ENCODE results near the gene CCNYL1.
"Not testable (repeated sequence)": the region's sequence is repeated elsewhere in the genome, so short reads cannot be mapped to it uniquely, and the experiment has no call there.

The CCNYL1 gene

DNA sequence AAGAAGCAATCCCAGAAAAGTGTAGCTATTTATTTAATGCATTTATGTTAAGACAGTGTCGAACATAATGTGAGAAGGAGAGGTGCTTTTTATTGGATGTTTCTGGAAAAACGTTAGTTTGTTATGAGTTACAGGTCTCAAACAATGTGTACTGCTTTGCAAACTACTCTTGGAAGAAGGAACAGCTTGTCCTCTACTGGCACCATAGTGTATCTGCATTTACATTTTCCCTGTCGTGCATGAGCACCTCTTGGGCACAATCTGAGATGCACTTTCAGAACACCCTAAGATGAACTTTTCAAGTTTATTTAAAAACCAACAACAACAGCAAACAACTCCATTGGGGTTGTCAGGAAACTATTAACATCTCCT, 22.8 kb downstream of the CCNYL1 start:
- no peak for DNase-seq (ENCODE audit: extremely low read depth in 1 of 2, low read depth in 1 of 2)

DNA sequence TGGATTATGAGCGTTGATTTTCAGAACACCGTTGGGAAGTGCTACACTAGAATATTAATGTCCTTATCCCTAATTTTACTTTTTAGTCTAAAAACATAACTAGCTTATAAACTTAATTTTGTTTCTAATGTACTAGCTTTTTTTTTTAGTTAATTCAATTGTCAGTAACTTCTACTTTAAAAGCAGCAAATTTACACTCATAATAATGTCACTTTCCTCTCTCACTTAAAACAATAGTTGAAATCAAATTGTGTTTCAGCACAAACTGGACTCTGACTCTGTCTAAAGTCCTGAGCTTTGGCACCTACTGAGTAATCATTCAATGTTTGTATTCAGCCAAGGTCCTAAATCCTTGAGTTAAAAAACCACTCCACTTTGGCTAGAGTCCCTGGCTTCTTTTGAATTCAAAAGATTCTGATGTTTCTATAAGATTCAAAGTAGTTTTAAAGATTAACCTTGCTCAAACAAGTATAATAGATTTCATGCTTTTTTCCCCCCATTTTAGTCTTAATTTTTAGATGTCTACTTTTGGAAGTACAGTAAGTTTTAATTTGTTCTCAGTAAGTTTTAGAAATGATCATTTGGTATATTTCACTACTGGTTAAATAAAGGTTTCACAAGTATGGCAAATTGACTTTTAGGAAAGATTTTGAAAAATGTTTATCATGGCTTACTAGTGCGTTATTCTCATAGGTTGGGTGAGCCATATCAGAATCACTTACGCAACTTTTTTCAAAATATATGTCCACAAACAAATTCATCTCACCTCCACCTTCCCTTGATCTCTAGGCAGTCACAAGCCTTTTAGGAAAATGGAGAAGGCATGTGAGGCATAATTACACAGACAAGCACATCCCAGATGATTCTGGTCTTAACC, 23.4 kb downstream of the CCNYL1 start:
- no peak for DNase-seq (ENCODE audit: extremely low read depth in 1 of 2, low read depth in 1 of 2)

DNA sequence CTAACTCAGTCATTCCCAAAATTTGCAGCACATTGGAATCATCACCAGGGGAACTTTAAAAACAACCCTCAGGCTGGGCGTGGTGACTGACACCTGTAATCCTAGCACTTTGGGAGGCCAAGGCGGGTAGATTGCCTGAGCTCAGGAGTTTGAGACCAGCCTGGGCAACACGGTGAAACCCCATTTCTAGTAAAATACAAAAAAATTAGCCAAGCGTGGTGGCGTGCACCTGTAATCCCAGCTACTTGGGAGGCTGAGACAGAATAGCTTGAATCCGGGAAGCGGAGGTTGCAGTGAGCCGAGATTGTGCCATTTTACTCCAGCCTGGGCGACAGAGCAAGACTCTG, 24.0 kb downstream of the CCNYL1 start:
- not testable (repeated sequence) for DNase-seq (ENCODE audit: extremely low read depth in 1 of 2, low read depth in 1 of 2)

DNA sequence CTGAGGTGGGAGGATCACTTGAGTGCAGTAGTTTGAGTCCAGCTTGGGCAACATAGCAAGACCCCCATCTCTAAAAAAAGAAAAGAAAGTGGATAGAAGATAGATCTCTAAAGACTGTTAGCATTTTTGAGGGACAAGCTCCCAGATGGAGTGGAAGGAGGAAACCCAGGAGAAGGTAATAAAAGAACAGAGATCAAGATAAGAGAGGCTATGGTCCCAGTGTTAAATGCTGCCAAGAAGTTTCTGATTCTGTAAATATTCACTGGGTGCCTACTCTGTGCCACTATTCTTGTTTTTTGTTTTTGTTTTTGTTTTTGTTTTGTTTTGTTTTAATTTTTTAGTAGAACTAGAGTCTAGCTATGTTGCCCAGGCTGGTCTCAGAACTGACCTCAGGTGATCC, 32.1 kb downstream of the CCNYL1 start:
- DNase-seq (ENCODE audit: extremely low read depth in 1 of 2, low read depth in 1 of 2) = no peak

DNA sequence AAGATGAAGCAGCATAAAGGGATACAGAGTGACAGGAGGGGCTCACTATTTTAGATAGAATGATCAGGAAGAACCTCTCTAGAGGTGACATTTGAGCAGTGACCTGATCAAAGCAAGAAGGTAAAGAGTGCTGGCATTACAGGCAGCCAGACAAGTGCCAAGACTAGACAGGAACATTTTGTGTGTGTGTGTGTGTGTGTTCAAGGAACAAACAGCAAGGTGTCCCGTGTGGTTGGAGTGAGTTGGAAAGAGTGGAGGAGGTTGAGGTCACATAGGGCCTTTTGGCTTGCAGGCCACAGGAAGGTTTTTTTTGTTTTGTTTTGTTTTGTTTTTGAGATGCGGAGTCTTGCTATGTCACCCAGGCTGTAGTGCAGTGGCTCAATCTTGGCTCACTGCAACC, 32.6 kb downstream of the CCNYL1 start:
- DNase-seq (ENCODE audit: extremely low read depth in 1 of 2, low read depth in 1 of 2) = no peak

DNA sequence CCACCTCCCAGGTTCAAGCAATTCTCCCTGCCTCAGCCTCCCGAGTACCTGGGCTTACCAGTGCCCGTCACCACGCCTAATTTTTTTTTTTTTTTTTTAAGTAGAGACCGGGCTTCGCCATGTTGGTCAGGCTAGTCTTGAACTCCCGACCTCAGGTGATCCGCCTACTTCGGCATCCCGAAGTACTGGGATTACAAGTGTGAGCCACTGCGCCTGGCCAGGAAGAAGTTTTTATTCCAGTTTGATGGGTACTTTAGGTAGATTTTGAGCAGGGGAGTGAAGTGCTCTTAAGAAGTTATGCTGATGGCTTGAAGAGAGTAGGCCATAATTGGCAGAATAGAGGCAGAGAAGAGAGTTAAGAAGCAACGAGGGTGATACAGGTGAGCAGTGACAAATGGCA, 33.0 kb downstream of the CCNYL1 start:
- no peak for DNase-seq (ENCODE audit: extremely low read depth in 1 of 2, low read depth in 1 of 2)

DNA sequence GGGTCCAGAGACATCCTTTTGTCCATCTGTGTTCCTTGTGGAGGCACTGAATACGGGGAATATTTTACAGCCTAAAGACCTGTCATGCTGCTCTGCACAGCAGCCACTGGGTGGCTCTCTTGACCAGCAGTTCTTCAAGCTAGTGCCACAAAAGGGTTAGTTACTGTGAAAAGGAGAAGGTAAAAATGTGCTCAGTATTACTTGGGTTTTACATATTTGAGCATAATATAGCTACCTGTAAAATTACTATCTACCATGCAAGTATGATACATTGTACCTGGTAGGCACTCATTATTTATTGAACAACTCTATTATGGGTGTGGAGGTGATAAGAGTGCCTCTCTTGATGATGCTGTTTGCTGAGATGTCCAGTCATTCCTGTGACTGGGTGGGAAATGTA, 34.7 kb downstream of the CCNYL1 start:
- no peak for DNase-seq (ENCODE audit: extremely low read depth in 1 of 2, low read depth in 1 of 2)

DNA sequence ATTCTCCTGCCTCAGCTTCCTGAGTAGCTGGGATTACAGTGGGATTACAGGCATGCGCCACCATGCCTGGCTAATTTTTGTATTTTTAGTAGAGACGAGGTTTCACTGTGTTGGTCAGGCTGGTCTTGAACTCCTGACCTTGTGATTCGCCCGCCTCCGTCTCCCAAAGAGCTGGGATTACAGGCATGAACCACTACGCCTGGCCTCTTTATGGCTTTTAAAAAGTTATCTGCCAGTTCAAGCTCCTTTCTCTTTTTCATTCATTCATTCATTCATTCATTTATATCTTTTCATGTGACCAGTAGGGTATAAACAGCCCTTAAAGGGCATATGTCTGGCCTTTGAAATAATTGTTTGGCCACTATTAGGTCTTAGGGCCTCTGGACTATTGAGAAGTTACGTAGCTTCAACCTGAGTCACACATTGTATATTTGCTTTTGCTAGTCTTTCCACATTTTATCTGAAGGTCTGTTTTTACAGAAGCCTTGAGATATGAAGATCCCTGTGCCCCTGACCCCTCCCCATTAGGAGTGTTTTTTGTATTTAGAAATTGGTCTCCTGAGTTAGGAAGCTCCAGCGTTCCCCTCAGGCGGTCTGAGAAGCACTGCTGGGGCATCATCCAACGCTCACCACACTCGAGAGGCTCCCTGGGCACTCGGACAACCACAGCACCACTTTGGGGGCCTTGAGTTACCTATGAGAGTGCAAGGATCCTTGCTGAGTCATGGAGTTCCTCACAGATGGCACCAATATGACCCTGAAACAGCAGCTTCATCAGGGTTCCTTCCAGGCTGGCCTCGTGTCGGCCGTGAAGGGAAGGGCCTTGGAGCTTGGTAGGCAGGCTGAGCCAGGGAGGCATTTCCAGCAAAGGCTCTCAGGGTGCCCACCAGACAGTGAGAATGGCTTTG, 36.5 kb downstream of the CCNYL1 start:
- DNase-seq (ENCODE audit: extremely low read depth in 1 of 2, low read depth in 1 of 2) = no peak

DNA sequence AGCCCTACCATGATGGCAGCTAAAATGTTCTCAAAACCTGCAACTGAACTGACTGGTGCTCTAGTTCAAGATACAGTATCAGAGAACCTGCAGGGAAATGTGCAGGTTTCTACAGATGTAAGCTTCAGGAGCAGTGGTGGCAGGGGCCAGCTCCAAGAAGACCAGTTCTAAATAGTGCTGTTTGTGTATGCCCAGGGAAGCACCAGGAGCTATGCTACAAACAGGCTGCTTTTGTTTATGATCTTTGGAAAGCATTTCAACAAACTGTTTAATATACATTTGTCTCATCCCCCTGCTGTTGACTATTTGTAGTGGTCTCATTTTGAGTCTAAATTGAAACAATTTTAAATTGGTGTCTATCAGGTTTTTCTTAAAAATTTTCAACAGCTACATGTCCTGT, 37.6 kb downstream of the CCNYL1 start:
- no peak for DNase-seq (ENCODE audit: extremely low read depth in 1 of 2, low read depth in 1 of 2)

DNA sequence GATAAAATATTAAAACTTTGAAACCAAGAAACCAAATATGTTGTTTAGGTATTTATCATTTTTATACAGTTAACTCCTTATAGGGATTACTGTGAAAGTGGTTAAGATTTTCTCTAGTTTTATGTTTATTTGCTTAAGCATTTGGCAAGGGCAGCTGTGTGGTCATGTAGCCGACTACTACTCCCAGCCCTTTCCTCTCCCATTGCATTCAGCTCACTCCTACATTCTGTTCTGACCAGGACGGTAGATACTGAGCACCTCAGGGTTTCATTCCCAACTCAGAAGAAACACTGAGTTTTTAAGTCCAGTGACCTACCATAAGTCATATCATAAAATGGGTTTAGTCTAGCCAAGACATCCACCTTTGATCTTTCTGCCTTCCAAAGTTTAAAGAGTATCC, 38.4 kb downstream of the CCNYL1 start:
- DNase-seq (ENCODE audit: extremely low read depth in 1 of 2, low read depth in 1 of 2) = no peak

DNA sequence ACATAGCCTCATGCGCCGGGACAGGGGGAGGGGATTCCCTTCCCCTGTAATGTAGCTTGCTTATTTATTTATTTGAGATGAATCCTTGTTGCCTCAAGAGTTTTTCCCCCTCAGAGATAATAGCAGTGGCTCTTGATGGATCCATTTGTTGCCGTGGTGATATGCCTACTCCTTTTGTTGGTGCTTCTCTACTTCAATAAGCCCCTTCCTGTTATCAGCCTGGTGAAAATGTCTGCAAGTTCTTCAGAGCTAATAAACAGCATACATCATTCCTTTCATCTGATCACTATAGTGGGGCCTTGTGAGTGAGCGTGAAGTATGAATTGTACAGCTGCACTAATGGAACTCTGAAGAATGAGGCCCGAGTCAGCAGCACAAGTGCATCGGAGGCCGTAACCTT, 38.9 kb downstream of the CCNYL1 start:
- DNase-seq (ENCODE audit: extremely low read depth in 1 of 2, low read depth in 1 of 2) = no peak

DNA sequence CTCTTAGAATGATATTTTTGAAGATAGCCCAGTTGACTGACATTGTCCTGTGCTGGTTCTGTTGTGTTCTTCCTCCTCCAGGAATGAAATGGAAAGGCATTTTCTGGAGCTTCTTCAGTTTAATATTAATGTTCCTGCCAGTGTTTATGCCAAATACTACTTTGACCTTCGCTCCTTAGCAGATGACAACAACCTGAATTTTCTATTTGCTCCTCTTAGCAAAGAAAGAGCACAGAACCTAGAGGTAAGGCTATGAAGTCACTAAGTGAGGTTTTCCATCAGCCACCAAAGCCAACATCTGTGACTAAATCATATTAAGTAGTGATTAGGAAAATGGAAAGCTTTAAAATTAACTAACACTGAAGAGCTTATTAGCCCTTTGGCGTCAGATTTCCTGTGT, 39.4 kb downstream of the CCNYL1 start:
- no peak for DNase-seq (ENCODE audit: extremely low read depth in 1 of 2, low read depth in 1 of 2)

DNA sequence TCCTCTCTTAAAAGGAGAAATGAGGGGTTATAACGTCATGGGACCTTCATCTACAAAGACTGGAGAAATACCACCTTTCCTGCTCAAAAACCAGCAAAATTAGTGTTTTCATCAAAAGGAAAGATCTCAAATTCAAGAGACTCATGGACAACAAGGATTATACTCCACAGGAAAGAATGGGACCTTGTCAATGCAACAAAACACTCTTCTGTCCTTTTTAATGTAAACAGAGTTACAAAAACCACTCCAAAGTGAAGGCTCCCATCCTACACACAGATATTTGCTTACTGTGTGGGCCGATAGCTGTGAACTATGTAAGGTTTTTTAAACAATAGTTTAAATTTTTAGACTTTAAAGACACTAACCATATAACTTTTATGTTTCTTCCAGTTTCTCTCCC, 42.2 kb downstream of the CCNYL1 start:
- DNase-seq (ENCODE audit: extremely low read depth in 1 of 2, low read depth in 1 of 2) = not testable (repeated sequence)

DNA sequence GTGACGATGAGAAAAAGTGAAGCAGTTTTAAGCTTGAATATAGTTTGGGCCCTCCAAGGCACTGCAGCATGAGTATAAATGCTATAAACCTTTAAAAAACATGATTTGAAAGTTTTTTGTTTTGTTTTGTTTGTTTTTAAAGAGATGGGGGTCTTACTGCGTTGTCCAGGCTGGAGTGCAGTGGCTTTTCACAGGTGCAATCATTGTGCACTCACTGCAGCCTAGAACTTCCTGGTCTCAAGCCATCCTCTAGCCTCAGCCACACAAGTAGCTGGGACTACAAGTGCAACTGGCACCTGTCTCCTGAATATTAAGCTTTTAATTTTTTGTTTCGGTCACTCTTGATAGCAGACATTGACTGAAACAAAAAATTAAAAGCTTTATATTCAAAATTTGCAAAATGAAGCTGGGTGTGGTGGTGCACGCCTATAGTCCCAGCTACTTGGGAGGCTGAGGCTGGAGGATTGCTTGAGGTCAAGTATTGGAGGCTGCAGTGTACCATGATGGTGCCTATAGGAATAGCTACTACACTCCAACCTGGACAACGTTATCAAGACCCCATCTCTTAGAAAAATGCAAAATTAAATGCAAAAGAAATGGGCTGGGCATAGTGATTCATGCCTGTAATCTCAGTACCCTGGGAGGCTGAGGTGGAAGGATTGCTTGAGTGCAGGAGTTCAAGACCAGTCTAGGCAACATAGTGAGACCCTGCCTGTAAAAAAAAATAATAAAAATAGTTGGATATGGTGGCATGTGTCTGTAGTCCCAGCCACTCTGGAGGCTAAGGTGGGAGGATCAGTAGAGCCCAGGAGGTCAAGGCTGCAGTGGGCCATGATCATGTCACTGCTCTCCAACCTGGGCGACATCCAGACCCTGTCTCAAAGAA, 43.3 kb downstream of the CCNYL1 start:
- no peak for DNase-seq (ENCODE audit: extremely low read depth in 1 of 2, low read depth in 1 of 2)

DNA sequence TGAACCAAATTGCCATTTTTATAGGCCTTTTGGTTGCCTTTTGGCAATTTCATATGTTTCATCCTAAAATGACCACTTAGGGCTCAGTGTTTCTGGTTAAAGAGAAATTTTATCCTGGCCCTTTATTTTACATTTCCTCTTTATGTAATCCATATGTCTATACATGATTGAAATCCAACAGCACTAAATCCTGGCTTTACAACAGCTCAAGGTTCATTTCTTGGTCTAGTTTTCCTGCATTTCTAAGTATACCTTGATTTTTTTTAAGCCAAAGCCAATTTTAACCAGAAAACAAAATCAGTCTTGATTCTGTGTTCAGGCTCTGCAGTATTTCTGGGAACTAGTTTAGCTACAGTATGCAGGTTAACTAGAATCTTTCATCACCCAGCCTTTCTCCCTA, 46.6 kb downstream of the CCNYL1 start:
- DNase-seq (ENCODE audit: extremely low read depth in 1 of 2, low read depth in 1 of 2) = no peak

DNA sequence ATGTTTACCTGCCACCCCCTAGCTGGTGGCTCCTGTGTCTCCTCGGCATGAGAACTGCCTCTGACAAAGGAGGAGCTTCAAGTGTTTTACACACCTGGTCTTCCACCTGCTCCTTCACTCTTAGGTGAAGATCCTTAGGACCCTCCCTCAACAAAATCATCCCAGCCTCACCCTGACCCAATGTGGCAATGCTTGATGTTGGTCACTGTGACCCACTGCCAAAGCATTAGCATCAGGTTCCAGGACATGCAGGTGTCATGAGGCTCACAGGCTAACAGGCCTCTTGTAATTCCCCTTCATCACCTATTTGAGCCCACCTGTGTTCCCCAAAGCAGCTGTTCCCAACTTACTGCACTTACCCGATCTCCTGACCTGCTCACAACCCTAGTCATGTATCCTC, 48.5 kb downstream of the CCNYL1 start:
- no peak for DNase-seq (ENCODE audit: extremely low read depth in 1 of 2, low read depth in 1 of 2)

DNA sequence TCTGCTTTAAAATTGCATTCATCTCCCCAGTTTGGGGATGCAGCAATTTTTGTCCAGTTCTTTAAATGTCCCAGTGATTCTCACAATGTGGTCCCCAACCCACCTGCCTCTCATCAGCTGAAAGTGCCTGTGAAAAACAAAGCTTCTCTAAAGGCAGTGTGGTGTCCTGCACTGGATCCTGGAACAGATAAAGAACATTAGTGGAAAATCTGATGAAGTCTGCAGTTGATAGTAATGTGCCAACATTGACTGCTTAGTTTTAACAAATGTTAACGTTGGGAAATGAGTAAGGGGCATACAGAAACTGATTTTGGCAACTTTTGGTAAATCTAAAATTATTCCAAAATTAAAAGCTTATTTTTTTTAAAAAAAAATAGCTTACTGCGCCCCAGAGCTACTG, 49.0 kb downstream of the CCNYL1 start:
- no peak for DNase-seq (ENCODE audit: extremely low read depth in 1 of 2, low read depth in 1 of 2)

DNA sequence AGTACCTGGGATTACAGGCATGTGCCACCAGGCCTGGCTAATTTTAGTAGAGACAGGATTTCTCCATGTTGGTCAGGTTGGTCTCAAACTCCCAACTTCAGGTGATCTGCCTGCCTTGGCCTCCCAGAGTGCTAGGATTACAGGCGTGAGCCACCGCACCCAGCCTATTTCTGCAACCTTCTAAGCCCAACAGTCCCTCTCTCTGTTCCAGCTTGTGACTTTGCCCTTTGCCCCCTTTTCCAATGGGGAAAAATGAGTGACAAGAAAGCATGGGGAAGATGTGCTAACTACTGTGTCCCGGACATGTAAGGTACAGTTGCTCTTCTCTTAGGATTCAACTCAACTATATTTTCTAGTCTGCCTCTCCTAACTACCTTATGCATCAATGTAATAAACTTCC, 50.0 kb downstream of the CCNYL1 start:
- not testable (repeated sequence) for DNase-seq (ENCODE audit: extremely low read depth in 1 of 2, low read depth in 1 of 2)

DNA sequence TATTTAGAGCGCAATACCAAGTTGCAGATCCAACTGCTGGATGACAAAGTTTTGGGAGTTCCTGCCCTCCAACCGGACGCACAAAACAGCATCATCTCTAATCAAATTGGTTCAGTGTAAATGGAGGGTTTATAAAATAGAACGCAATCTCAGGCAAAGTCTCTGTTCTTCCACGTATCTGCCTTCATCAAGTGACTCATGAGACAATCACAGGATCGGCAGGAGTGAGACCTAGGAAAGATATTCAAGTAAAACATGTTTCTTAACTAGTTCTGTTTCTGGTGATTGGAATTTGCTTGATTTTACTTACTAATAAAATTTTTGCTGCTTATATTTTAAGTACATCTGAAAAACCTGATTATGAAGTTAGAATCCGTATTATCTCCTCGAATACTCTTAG, 50.7 kb downstream of the CCNYL1 start:
- DNase-seq (ENCODE audit: extremely low read depth in 1 of 2, low read depth in 1 of 2) = no peak

DNA sequence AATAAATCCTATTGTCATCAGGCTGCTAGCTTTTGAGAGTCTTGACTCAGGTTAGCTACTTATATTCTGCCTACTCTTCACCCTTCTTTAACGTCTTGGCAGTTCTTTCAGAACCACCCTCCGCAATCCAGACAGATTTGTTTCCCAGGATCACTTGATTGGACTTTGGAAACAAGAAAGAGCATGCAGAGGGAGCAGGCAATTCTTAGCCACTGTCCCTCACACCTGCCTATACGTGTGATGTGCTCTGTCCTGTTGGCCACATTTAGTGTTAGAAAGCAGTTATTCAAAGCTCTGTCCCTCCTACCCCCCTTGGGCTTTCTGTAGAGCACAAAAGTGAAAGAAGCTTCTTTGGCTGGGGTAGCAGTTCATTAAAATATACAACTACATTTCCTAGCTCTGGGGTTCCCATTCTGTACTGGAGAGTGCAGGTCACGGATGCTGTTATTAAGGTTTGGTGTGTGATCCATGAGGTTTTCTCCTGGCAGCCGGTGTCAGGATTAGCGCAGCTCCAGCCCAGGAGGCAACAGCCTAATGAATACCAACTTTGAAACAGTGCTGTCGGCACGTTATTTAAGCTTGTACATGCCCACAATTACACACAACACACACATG, 52.0 kb downstream of the CCNYL1 start:
- no peak for DNase-seq (ENCODE audit: extremely low read depth in 1 of 2, low read depth in 1 of 2)

Data from stimulated activated CD8-positive, alpha-beta memory T cell treated with anti-CD3 and anti-CD28 coated beads, Interleukin-7, amount 100 ng/mL, for 48 hours (primary cell).